Calu3 (cell line): Measurements from ENCODE around the gene RAB20. TPM values are rescaled to one million over a fixed set of nuclear protein-coding genes. Genes with fewer than 3 reads are reported as not detected.
"Not testable (repeated sequence)": the region's sequence is repeated elsewhere in the genome, so short reads cannot be mapped to it uniquely, and the experiment has no call there.

Experiments used
- BruUV-seq: library from RNA; stranded (reverse); fragments of 400-500 nt; replicated peaks from 2 replicates; lab custom pipeline; 2021; lab: Mats Ljungman, UMichigan
- CTCF ChIA-PET: fragments of 300-600 bp; sonication (Branson Sonifier 250); formaldehyde crosslinking; loops from one replicate; lab custom pipeline; 2022; ENCODE audit warnings: antibody characterized with exemption; lab: Charles Lee
- DNase-seq: peaks from one replicate; pipeline ENCODE4 v3.0.0; 2022
- H3K27ac Mint-ChIP-seq: one replicate; pipeline ENCODE4 v1.8.0; 2022; ENCODE audit warnings: mixed read lengths; ENCODE audit not compliant: unreplicated experiment
- H3K27me3 Mint-ChIP-seq: one replicate; pipeline ENCODE4 v1.8.0; 2022; ENCODE audit warnings: mixed read lengths; ENCODE audit not compliant: unreplicated experiment
- H3K36me3 Mint-ChIP-seq: one replicate; pipeline ENCODE4 v1.8.0; 2022; ENCODE audit warnings: mild to moderate bottlenecking, moderate library complexity, mixed read lengths; ENCODE audit not compliant: insufficient read depth, unreplicated experiment
- H3K4me1 Mint-ChIP-seq: one replicate; pipeline ENCODE4 v1.8.0; 2022; ENCODE audit warnings: mild to moderate bottlenecking, low read depth, mixed read lengths; ENCODE audit not compliant: unreplicated experiment
- H3K4me3 Mint-ChIP-seq: one replicate; pipeline ENCODE4 v1.8.0; 2022; ENCODE audit warnings: mild to moderate bottlenecking, low read depth, moderate library complexity, mixed read lengths; ENCODE audit not compliant: unreplicated experiment
- H3K9me3 Mint-ChIP-seq: one replicate; pipeline ENCODE4 v1.8.0; 2022; ENCODE audit warnings: low read depth, mixed read lengths; ENCODE audit not compliant: unreplicated experiment
- CTCF ChIP-seq: fragments of 200-600 bp; IDR thresholded peaks from one replicate; pipeline ENCODE4 v1.8.0; 2022; ENCODE audit warnings: antibody characterized with exemption; ENCODE audit not compliant: unreplicated experiment
- intact Hi-C: fragments of 100-400 bp; cut with micrococcal nuclease; formaldehyde crosslinking; loops from one replicate; pipeline ENCODE4 v1.10.0; 2022; ENCODE audit not compliant: unreplicated experiment
- total RNA-seq: library from RNA; stranded (reverse); gene quantifications from 2 replicates; pipeline ENCODE4 v1.2.3, GENCODE V29; 2022

Gene RAB20
- total RNA-seq, 1 experiment from 2014 or later = 9.7 TPM

GRCh38 chr13:110536006-110536693 lies 25.4 kb downstream of the RAB20 start:
- TF ChIP-seq CTCF = no peak
- H3K9me3 Mint-ChIP-seq = no peaks in the 10 kb centered on the region
- H3K36me3 Mint-ChIP-seq = peaks cover 10% of the 10 kb centered on the region
- no peaks in the 10 kb centered on the region for H3K4me1 Mint-ChIP-seq
- no peak for DNase-seq
- H3K27me3 Mint-ChIP-seq = no peaks in the 10 kb centered on the region
- H3K27ac Mint-ChIP-seq = no peak overlapping the region
- BruUV-seq = no TSS peak
- intact Hi-C loops = no loop called here
- H3K4me3 Mint-ChIP-seq = no peak overlapping the region
- CTCF ChIA-PET = no interaction called here

- no peak for TF ChIP-seq CTCF
- CTCF ChIA-PET = no interaction called here
- Mint-ChIP-seq H3K9me3 (no peaks in the 10 kb centered on the region), H3K4me3 (no peak overlapping the region), H3K27me3 (no peaks in the 10 kb centered on the region), H3K4me1 (no peaks in the 10 kb centered on the region), H3K27ac (no peak overlapping the region), H3K36me3 (peaks cover 10% of the 10 kb centered on the region)
- no peak for DNase-seq
- no TSS peak for BruUV-seq
- intact Hi-C loops = no loop called here
Observed at GRCh38 chr13:110535526-110535925, 26.0 kb downstream of the RAB20 start.

GRCh38 chr13:110533771-110534670 lies 27.5 kb downstream of the RAB20 start:
- no peaks in the 10 kb centered on the region for H3K27me3 Mint-ChIP-seq
- CTCF ChIA-PET = no interaction called here
- H3K36me3 Mint-ChIP-seq = peaks cover 10% of the 10 kb centered on the region
- H3K27ac Mint-ChIP-seq = no peak overlapping the region
- no peak for TF ChIP-seq CTCF
- no peak for DNase-seq
- intact Hi-C loops = no loop called here
- no TSS peak for BruUV-seq
- no peak overlapping the region for H3K4me3 Mint-ChIP-seq
- no peaks in the 10 kb centered on the region for H3K4me1 Mint-ChIP-seq
- no peaks in the 10 kb centered on the region for H3K9me3 Mint-ChIP-seq

- BruUV-seq = not testable (repeated sequence)
Observed at GRCh38 chr13:110532258-110532657, 29.3 kb downstream of the RAB20 start.

More at GRCh38 chr13:110532258-110532657, 29.3 kb downstream of the RAB20 start:
- H3K4me3 Mint-ChIP-seq, H3K27ac Mint-ChIP-seq, H3K27me3 Mint-ChIP-seq, H3K4me1 Mint-ChIP-seq, H3K36me3 Mint-ChIP-seq, DNase-seq, H3K9me3 Mint-ChIP-seq, intact Hi-C loops: not testable (repeated sequence)
- CTCF ChIA-PET = interaction anchor here (0.8 kb wide), 1 partner anchor 37 kb away, joined by 3 read pairs; no protein-coding TSS in a partner anchor
